MCF 10A (cell line): ENCODE measurements around the gene MBTPS2. TPM values are rescaled to one million over a fixed set of nuclear protein-coding genes. Genes with fewer than 3 reads are reported as not detected.

Source experiments
- BruUV-seq: library from RNA; stranded (reverse); fragments of 400-500 nt; replicated peaks from 2 replicates; lab custom pipeline; 2021; lab: Mats Ljungman, UMichigan
- CTCF ChIA-PET: fragments of 300-600 bp; sonication (Branson Sonifier 250); formaldehyde crosslinking; extraction: SDS; loops from one replicate; lab custom pipeline; 2021; ENCODE audit warnings: antibody characterized with exemption, inconsistent platforms; lab: Yijun Ruan, JAX
- POLR2A ChIA-PET: fragments of 300-600, 350-650 bp; sonication (Branson Sonifier 250); formaldehyde crosslinking; extraction: SDS; loops from one replicate; lab custom pipeline; 2020; ENCODE audit warnings: antibody characterized with exemption, inconsistent platforms; lab: Yijun Ruan, JAX
- DNase-seq: peaks from one replicate; pipeline ENCODE4 v3.0.0-alpha.2; 2018; ENCODE audit not compliant: unreplicated experiment
- H3K27ac Mint-ChIP-seq: one replicate; pipeline ENCODE4 v1.8.0; 2022; ENCODE audit warnings: mild to moderate bottlenecking, low read depth, mixed read lengths; ENCODE audit not compliant: unreplicated experiment
- H3K27me3 Mint-ChIP-seq: one replicate; pipeline ENCODE4 v1.8.0; 2022; ENCODE audit warnings: mixed read lengths; ENCODE audit not compliant: insufficient read depth, unreplicated experiment
- H3K36me3 Mint-ChIP-seq: one replicate; pipeline ENCODE4 v1.8.0; 2022; ENCODE audit warnings: mild to moderate bottlenecking, moderate library complexity, mixed read lengths; ENCODE audit not compliant: insufficient read depth, unreplicated experiment
- H3K4me1 Mint-ChIP-seq: one replicate; pipeline ENCODE4 v1.8.0; 2022; ENCODE audit warnings: mixed read lengths; ENCODE audit not compliant: insufficient read depth, unreplicated experiment
- H3K4me3 Mint-ChIP-seq: one replicate; pipeline ENCODE4 v1.8.0; 2022; ENCODE audit warnings: mild to moderate bottlenecking, moderate library complexity, mixed read lengths; ENCODE audit not compliant: unreplicated experiment
- H3K9me3 Mint-ChIP-seq: one replicate; pipeline ENCODE4 v1.8.0; 2022; ENCODE audit warnings: mixed read lengths; ENCODE audit not compliant: unreplicated experiment
- CTCF ChIP-seq: fragments of 200-600 bp; IDR thresholded peaks from one replicate; pipeline ENCODE4 v1.8.0; 2022; ENCODE audit warnings: antibody characterized with exemption, mild to moderate bottlenecking; ENCODE audit not compliant: unreplicated experiment
- intact Hi-C: fragments of 100-400 bp; cut with micrococcal nuclease; formaldehyde crosslinking; loops from 2 replicates; pipeline ENCODE4 v1.14.1; 2022
- total RNA-seq: library from RNA; stranded (reverse); gene quantifications from 2 replicates; pipeline ENCODE4 v1.2.3, GENCODE V29; 2022

The MBTPS2 gene
- total RNA-seq, 1 experiment from 2014 or later = 21.1 TPM

- DNase-seq = no peak
- BruUV-seq = no TSS peak
- H3K36me3 Mint-ChIP-seq = peaks cover 11% of the 10 kb centered on the region
- TF ChIP-seq CTCF = no peak
- CTCF ChIA-PET = interaction anchor here (0.6 kb wide), 3 partner anchors 21 to 55 kb away, joined by 3 to 5 read pairs (median 3); no protein-coding TSS in a partner anchor
- H3K27me3 Mint-ChIP-seq = peaks cover 58% of the 10 kb centered on the region
- POLR2A ChIA-PET = interaction anchor here (1.8 kb wide), 1 partner anchor 11 kb away, joined by 6 read pairs; no protein-coding TSS in a partner anchor
- intact Hi-C loops = no loop called here
- H3K9me3 Mint-ChIP-seq = no peaks in the 10 kb centered on the region
- no peaks in the 10 kb centered on the region for H3K4me1 Mint-ChIP-seq
- no peak overlapping the region for H3K27ac Mint-ChIP-seq
- no peak overlapping the region for H3K4me3 Mint-ChIP-seq
Measured at GRCh38 chrX:21905313-21905712, 65.9 kb downstream of the MBTPS2 start.

DNA sequence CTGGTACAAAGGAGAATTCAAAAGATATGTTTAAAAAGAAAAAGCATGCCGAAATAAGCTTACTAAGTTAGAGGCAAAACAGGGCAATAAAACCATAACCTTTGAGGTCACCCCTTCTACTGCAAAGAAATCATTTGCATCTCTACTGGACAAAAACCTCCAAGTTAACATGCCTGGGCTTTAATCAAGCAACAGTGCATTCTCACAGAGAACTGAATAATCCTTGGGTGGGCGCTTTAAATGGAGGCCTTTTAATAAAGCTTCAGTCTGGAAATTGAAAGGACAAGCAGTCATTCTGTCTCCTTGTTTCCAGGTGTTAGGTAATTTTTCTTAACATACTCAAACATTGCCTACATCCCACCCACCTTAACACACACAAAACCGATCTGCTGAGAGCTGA, 66.5 kb downstream of the MBTPS2 start:
- intact Hi-C loops = no loop called here
- Mint-ChIP-seq H3K27ac (no peak overlapping the region), H3K4me1 (no peaks in the 10 kb centered on the region), H3K9me3 (no peaks in the 10 kb centered on the region), H3K4me3 (no peak overlapping the region), H3K27me3 (peaks cover 62% of the 10 kb centered on the region), H3K36me3 (peaks cover 11% of the 10 kb centered on the region)
- DNase-seq = no peak
- TF ChIP-seq CTCF = no peak
- BruUV-seq = no TSS peak
- ChIA-PET POLR2A (interaction anchor here (1.8 kb wide), 1 partner anchor 12 kb away, joined by 6 read pairs; no protein-coding TSS in a partner anchor), CTCF (interaction anchor here (0.6 kb wide), 2 partner anchors 20 to 56 kb away, joined by 3 read pairs; no protein-coding TSS in a partner anchor)

- no peak for DNase-seq
- Mint-ChIP-seq H3K4me3 (no peak overlapping the region), H3K27ac (no peak overlapping the region), H3K9me3 (no peaks in the 10 kb centered on the region), H3K36me3 (peaks cover 11% of the 10 kb centered on the region), H3K27me3 (peaks cover 75% of the 10 kb centered on the region), H3K4me1 (no peaks in the 10 kb centered on the region)
- ChIA-PET CTCF (interaction anchor here (0.6 to 0.7 kb wide), 2 partner anchors 15 to 16 kb away, joined by 3 read pairs; no protein-coding TSS in a partner anchor), POLR2A (interaction anchor here (0.6 kb wide), 1 partner anchor 38 kb away, joined by 3 read pairs; no protein-coding TSS in a partner anchor)
- TF ChIP-seq CTCF = no peak
- intact Hi-C loops = no loop called here
- no TSS peak for BruUV-seq
Measured at GRCh38 chrX:21907260-21907659, 67.8 kb downstream of the MBTPS2 start.

DNA sequence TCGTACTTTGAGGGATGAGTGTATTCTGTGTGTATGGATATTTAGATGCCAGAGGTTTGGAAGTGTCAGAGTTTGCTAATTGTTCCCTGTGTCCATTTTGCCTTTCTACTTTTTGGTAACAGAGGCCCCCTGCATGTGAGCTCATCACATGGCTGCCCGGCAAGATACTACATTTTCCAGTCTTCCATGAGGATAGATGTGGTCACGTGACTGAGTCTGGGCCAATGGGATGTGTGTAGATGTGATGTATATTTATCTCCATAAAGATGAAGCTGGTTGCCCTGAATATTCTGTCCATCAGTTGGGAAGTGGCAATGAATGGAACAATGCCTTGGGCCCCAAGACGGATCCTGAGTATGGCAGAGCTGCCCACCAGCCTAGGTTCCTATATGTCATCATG, 72.1 kb downstream of the MBTPS2 start:
- POLR2A ChIA-PET = no interaction called here
- no TSS peak for BruUV-seq
- no peak overlapping the region for H3K4me3 Mint-ChIP-seq
- no peaks in the 10 kb centered on the region for H3K4me1 Mint-ChIP-seq
- no peaks in the 10 kb centered on the region for H3K9me3 Mint-ChIP-seq
- intact Hi-C loops = no loop called here
- CTCF ChIA-PET = no interaction called here
- no peak for TF ChIP-seq CTCF
- no peak for DNase-seq
- no peaks in the 10 kb centered on the region for H3K36me3 Mint-ChIP-seq
- H3K27ac Mint-ChIP-seq = no peak overlapping the region
- peaks cover 59% of the 10 kb centered on the region for H3K27me3 Mint-ChIP-seq
